ENCODE data around the gene ROBO1.

Gene ROBO1

DNA sequence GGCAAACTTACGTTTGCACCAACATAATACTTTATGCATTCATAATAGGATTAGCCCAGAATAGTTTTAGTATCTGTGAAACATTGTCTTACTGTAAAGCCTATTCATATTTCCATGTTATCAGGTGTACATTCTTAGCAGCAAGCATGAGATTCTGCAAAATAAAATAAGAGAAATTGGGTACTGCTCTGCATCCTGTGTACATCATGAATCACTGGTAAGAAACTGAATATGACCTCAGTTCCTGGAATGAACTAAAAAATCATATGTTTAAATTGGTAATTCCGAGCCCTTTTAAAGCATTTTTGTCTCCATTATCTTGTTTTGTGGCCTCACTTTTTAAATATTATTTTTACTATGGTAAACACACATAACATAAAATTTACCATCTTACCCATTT lies 605.1 kb downstream of the ROBO1 start:
- peak; percentile 24 for DNase-seq (ENCODE audit: low read depth)

DNA sequence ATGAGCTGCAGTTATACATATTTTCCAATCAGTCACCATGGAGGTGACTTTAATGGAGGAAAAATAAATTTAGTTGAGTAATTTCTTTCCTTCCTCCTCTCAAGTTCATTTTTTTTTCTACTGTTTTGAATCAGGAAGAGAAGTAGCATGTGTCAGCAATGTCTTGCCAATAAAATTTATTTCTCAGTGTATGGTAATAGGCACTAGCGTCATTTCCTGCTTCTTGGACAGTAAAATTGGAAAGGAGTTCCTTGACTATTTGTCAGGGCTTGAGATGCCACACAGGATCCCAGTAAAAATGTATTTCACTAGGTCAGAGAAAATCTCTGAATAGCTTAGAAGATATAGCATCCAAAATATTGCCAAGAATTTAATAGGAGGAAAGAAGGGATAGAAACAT lies 605.9 kb downstream of the ROBO1 start:
- peak; percentile 49 for DNase-seq (ENCODE audit: low read depth)

DNA sequence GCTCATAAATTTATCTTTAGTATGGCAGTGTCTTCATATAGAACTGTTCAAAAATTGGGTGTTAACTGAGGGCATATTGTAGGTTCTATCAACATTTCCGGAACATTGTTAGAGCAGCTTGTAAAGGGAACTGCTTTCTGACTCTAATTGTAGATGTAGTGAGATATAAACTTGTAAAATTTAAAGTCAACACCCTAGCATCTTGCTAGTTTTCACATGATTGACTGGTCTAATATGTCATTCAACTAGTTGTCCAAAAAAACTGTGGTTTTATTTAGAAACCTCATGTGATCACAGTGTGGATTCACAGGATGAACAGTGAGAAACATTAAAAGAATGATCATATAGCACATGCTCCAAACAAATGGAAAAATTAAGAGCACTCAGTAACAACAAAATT lies 607.4 kb downstream of the ROBO1 start:
- DNase-seq (ENCODE audit: low read depth), result no peak

DNA sequence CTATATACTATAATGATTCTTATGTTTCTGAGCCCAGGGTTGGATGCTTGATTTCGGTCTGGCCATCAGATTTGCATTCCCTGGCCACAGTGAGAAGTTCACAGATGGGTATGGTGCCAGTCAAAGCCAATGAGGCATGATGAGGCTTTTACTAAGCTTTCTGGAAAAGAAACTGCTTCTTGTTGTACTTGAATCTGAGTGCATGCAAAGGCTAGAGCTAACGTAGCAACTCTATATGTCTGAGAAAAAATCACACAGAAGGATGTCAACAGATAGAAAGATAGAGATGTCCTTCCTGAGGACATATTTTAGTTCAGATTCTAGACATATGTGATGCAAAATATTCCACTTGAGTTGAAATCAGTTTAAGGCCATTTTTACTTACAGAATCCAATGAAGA lies 608.1 kb downstream of the ROBO1 start:
- DNase-seq (ENCODE audit: low read depth), result no peak

DNA sequence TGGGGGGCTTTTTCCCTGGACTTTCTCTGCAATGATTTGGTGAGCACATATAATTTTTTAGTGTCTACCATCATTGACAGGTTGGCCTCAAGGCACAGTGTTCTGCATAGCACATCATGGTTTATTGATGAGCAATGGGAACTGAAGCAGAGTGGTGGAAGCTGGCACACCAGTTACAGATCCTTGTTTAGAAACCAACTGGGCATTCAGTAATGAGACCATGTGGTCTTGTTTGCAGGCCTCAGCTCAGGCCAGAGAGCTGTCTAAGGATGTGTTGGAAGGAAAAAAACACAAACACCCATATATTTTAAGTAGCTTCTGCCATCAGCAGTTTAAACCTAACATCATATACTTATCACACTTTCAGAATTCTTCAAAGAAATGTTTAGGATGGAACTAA lies 610.6 kb downstream of the ROBO1 start:
- no peak for DNase-seq (ENCODE audit: low read depth)

DNA sequence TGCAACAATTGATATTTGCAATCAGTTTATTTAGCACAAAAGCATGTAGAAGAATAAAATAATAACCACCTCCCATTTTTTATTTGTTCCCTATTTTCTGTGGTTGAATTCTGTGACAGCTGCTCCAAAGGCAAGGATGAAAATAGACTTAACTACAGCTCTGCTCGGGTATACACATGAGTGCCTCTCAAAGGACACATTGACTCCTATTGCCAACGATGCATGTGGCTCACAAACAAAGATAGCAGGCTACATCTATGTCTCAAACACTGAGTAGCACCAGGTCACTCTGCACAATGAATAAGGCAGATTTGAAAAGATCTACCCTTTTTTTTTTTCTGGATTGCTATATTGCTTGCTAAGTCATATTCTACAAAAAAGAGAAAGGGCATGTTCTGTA lies 612.9 kb downstream of the ROBO1 start:
- no peak for DNase-seq (ENCODE audit: low read depth)

DNA sequence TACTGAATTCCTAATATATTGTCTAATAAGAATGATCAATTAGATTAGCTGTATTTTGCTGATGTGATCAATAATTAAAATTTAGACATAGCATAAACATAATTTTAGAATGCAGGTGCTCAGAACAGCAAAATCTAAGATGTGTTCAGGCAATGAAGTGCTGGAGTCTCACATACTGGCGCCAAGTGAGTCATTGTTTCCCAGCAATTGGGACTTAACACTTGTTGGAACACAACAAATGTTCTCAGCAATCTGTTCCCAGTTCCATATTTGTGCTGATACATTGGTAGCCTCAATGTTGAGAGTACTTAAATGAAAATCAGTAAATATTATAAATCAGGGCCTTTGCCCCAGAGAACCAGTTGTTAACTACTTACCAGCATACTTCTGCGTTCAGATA lies 619.0 kb downstream of the ROBO1 start:
- DNase-seq (ENCODE audit: low read depth), result no peak

DNA sequence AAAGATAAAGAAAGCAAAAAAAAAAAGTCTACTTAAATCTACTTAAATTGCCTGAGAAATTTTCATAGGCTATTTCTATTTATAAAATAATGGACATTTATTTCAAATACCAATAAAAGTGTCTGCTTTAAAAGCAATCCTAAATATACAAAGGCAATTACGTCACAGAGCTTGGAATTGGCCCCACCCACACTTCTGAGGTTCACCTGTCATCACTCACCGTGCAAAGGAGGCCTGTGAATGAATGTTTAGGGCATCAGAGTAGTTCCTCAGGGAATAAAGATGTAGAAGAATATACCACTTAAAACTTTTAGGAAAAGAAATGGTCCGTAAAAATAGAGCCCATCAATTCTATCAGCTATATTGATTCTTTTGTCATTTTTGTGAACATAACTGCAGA lies 621.8 kb downstream of the ROBO1 start:
- no peak for DNase-seq (ENCODE audit: low read depth)

DNA sequence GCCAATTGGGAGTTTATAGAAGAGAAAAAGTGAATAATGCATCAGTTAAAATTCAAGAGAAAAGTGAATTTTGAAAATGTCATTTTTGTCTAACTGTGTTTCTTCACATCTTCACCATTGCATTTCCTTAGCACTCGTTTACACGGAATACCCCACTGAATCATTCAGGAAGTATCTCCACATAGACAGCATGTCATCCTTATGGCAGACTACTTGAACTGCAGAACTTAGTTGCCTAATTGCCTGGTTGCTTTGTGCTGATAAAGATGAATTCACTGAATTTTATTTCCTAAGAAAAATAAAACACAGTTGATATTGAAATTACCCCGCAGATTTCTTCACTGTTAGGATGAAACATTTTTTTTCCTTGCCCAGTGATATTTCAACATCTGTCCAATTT lies 627.1 kb downstream of the ROBO1 start:
- peak; percentile 65 for DNase-seq (ENCODE audit: low read depth)

DNA sequence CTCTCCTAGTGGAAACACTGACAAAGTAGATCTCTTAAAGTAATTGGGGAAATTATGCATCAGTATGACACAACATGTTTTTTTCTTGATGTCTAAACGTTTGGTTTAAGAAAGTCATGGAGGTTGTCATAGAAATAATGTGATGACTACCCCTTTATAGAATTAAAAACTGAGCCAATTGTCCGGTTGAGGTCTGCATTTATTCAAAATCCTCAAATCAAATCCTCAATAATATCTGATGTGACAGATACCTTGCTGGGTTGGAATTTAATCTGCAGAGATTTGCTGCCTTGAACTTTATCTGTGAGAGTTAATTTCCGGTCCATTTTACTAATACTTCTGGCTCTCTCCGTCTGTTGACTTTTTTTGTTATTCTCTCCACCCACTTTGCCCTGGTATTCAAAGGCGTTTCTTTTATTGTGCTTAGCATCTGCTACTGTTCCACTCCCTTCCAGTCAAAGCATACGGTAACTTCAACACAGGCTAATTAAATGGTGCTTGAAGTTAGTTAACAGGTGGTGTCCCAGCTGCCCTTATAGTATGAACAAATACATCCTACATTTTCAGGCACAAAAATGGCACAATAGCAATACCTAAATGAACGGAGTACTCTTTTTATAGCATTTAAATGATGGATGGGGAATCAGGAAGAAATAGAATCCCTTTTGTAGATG lies 628.3 kb downstream of the ROBO1 start:
- peak; percentile 59 for DNase-seq (ENCODE audit: low read depth)

DNA sequence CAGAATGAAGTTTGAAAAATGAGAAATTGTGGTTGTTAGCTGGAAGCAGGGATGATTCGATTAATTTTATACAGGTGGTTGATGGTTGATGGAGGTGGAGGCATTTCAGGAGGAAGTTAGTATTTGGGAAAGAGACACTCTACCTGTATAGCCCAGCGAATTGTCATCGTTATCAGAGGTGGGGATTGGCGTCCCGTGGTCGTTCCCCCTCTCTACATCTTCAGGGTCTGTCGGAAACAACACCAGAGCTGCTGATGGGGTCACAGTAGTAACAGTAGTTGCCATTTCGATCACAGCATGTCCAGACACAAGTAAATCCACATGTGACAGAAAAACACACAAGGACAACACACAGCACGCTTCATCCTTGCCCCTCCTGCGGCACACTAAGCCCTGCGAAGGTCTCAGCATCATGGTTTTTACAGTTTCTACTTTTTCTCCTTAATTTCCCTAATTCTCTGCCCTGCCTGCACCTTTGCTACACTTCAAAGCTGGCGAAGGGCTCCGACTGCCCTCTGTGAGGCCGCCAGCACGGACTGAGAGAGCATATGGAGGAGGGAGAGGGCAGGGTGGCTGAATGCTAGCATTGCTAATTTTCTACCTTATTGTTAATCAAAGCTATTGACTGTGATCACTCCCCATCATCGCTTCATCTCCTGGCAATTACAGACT lies 642.3 kb downstream of the ROBO1 start:
- no peak for DNase-seq (ENCODE audit: low read depth)

DNA sequence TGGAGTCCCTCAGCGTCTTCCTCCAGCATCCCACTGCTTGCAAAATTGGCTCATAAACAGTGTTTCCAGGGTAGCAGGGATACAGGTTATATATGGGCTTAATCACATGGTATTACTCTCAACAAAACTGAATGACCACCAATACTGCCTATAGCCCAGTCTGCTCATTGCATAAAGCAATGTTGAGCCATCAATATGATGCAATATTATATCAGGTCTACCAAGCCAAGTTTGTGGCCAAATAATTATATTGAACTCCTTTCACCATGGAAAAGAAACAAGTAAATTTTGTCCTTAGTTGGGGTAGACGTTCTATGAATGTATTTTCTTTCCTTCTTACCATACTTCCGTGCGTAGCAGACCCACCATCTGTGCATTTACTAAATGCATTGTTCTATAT lies 652.3 kb downstream of the ROBO1 start:
- no peak for DNase-seq (ENCODE audit: low read depth)

DNA sequence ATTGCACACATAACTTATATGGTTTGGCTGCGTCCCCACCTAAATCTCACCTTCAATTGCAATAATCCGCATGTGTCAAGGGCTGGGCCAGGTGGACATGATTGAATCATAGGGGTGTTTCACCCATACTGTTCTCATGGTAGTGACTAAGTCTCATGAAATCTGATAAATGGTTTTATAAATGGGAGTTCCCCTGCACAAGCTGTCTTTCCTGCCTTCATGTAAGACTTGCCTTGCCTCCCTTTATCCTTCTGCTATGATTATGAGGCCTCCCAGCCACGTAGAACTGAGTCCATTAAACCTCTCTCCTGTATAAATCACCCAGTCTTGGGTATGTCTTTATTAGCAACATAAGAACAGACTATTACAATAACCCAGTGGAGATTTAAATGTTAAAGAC lies 653.9 kb downstream of the ROBO1 start:
- DNase-seq (ENCODE audit: low read depth), result peak; percentile 6

DNA sequence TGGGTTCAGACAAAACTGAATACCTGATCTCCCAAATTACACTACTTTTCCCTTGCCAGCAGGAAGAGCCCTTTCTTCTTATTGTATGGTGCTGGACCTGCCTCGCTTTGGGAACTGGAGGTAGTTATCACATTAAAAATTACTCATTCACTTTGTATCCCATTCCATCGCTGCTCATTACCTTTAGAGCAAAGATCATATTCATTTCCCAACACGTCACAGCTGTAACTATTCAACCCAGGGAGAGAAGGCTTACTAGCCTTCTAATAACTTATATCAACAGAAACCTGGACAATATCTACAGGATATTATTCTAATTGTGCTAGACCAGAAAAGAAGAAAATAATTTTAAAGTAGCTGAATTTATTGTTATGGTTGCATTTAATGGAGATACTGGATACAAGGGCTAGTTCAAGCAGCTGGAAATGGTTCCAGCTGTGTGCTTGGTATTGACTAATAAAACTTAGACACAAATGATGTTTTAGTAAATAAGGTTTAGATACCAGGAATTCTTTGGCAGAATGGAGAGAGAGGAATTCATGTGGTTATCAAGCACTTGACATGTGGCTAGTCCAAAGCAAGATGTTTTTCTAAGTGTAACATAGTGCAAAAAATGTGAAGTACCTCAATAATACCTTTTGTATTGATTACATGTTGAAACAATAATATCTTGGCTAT lies 656.3 kb downstream of the ROBO1 start:
- DNase-seq (ENCODE audit: low read depth), result no peak

DNA sequence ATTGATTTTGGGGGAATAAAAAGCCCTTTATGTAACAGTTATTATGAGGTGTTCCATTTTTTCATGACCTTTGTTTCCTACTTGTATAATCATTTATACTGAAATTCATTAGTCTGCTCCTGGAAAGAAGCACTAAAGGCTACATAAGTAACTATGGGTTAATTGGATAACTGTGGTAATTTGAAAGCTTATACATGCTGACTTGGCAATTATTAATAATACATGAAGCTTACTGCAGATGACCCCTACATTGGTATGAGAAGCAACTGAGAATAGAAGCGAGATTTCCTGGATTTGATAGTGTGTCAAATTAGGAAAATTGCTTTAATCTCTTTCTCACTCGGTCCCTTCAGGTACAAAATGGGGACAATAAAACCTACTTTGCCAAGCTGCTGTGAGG lies 658.0 kb downstream of the ROBO1 start:
- DNase-seq (ENCODE audit: low read depth), result no peak

DNA sequence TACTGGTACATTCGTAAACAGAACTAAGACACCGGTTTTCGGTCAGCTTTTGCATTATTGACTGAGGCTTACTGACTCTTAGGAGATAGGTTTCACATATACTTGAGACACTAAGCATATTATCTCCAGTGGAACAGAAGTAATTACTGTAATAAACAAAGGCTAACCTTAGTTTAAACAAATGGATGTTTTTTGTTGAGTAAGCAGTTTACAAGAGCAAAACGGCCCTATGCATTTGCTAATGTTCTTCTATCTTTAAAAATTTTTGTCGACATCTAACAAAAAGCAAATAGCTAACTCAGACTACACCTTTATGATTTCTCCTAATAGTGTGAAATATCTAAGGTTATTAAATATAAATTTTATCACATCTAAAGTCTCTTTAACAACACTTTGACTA lies 664.5 kb downstream of the ROBO1 start:
- DNase-seq (ENCODE audit: low read depth), result no peak

DNA sequence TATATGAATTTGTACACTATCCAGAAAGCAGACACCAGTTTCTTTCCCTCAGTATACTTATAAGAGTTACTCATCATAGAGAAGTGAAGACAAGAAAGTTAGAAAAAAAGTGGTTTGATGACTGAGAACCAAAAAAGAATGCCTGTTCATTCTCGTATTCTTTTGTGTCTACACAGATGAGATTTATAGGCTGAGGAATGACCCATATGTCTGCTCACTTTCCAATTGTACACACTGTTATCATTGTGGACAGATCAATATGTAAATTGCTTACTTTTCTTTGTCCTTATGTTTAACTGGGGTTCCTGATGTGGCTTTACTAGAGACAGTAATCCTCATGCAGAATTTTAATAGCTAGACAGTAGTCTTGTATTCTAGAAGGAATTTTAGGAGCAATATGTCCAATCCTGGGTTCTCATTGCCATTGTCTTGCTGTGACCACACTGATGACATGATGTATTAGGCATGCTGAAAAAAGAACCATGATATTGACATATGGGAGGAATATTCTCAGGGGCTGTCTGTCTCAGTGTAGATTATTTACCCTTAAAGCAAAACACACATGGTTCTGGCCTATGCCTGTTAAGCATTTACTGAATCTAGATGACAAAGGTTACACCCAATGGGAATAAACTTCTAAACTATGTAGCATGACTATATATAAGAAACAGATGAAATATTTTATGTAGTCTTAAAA lies 669.7 kb downstream of the ROBO1 start:
- no peak for DNase-seq (ENCODE audit: low read depth)

DNA sequence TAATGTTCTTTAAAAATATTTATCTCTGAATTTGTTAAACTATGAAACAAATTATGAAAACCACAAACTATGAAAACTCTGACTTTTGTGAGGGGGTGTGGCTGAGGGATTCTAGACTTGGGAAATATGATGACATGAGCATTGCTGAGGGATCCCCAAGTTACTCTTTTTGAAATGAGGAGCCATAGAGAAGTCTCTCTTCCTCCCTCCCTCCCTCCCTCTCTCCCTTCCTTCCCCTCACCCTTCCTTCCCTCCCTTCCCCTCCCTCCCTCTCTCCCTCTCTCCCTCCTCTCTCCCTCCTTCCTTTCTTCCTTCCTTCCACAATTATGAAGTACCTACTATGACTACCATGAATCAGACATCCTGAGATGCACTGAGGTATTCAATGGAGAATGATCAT lies 673.1 kb downstream of the ROBO1 start:
- no peak for DNase-seq (ENCODE audit: low read depth)

DNA sequence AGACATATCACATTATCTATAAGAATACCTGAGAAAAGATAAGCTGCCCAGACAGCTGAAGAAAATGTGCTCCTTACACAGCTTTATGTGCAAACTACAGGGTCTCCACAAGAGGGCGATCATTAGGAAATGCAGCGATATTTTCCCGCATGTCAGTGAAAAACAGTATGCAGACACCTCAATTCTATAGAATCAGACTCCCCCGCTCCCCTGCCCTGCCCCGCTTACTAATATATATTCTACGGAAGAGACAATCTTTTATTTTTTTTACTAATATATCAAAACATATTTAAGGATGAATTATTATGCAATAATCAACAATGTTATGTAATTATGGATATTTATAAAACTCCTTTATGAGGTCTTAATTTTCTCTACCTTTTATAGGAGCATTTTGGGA lies 681.3 kb downstream of the ROBO1 start:
- DNase-seq (ENCODE audit: low read depth), result peak; percentile 65

DNA sequence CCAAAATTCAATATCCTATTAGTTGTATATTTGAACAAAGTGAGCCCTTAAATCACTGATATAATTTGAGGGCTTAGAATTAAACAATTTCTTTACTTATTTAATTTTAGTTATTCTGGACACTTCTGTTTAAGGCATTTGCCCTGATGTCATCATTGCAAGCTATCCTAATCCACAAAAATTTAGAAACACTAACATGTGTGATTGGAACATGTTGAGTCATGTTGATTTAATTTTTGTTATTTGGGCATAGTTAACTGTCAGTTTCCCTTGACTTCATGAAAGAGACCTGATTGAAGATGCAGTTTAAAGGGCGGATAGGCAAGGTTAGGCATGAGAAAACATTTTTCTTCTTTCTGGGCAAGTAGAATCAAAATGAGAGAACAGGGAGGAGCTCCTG lies 682.6 kb downstream of the ROBO1 start:
- peak; percentile 2 for DNase-seq (ENCODE audit: low read depth)

DNA sequence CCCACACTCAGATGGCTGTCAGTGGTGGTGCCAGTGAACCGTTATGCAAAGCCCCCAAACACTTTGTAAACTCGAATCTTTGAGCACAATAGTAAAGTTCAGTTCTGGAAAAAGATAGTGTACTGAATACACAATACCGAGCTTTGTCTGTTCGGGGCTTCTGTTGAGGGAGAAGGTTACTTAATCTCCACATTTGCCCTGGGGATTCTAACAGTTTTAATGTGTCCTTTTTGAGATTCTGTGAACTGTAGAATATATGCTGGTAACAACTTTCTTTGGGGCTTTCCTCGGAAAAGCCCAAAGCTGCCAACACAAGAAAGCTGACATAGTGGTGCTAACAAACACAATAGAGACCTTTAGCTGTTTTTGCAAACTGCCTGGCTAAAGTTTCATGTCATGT lies 686.5 kb downstream of the ROBO1 start:
- DNase-seq (ENCODE audit: low read depth), result no peak

DNA sequence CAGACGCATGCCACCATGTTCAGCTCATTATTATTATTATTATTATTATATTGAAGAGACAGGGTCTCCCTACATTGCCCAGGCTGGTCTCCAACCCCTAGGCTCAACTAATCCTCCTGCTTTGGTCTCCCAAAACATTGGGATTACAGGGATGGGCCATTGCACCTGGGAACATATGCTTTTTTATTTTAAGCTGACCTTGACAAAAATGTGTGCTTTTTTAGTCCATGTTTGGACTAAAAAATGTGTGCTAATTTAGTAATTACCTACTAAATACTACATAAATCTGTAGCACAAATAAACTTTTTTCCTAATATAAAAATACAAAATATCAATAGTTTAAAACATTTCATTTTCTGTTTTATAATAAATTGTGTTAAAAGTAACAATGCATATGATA lies 693.2 kb downstream of the ROBO1 start:
- DNase-seq (ENCODE audit: low read depth), result no peak

DNA sequence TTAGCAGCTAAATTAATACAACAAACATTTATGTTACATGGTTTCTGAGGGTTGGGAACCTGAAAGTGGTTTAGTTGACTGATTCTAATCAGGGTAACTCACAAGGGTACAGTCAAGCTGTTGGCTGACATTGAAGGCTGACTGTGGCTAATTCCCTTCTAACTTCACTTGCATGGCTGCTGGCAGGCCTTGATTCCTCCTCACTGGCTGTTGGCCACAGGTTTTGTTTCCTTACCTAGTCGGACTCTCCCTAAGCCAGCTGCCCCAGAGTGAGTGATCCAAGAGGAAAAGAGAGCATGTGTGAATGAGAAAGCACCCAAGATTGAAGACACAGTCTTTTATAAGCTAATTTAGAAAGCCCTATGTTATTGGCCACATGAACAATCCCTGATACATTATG lies 700.1 kb downstream of the ROBO1 start:
- no peak for DNase-seq (ENCODE audit: low read depth)

Measured in ELR (cell line).